HCT116 (cell line): Measurements from ENCODE around the gene ERBB4. TPM values are rescaled to one million over a fixed set of nuclear protein-coding genes. Genes with fewer than 3 reads are reported as not detected.

ENCODE experiments used
- ATAC-seq: fragments of 200-7000 bp; cut with Tn5 transposase; 2 replicates; pipeline ENCODE4 v1.9.1; 2020; ENCODE audit warnings: mild to moderate bottlenecking, moderate library complexity
- BruUV-seq: library from RNA; stranded (reverse); fragments of 400-500 nt; replicated peaks from 2 replicates; lab custom pipeline; 2021; lab: Mats Ljungman, UMichigan
- CTCF ChIA-PET: fragments of 300-600 bp; sonication (Branson Sonifier 250); formaldehyde crosslinking; loops from one replicate; lab custom pipeline; 2021; ENCODE audit warnings: antibody characterized with exemption; lab: Charles Lee
- POLR2A ChIA-PET: fragments of 300-600, 350-600 bp; sonication (Branson Sonifier 250); formaldehyde crosslinking; loops from one replicate; lab custom pipeline; 2021; ENCODE audit warnings: antibody characterized with exemption; lab: Charles Lee
- RAD21 ChIA-PET, 2 experiments: fragments of 300-600 bp; sonication (Branson Sonifier 250); formaldehyde crosslinking; loops; one replicate each; lab custom pipeline; 2023; ENCODE audit warnings: low total read pairs in 2 of 2; ENCODE audit not compliant: uncharacterized antibody in 2 of 2, unreplicated experiment in 2 of 2, low non-redundant PET in 1 of 2; lab: Charles Lee
- DNase-seq: peaks from one replicate; pipeline ENCODE4 v3.0.0-alpha.2; 2010; ENCODE audit warnings: low read depth, low spot score
- H2AFZ ChIP-seq: fragments of 200-600 bp; shearing (Covaris generic), sonication (generic); 2 replicates; pipeline ENCODE4 v1.6.1; 2017; ENCODE audit warnings: low read depth, mixed run types, mixed read lengths, antibody characterized with exemption, low read length; ENCODE audit not compliant: poor library complexity, severe bottlenecking
- H3K27ac ChIP-seq: 2 replicates; pipeline ENCODE4 v1.5.1; 2012; ENCODE audit warnings: low read depth, low read length
- H3K27me3 ChIP-seq: fragments of 200-600 bp; sonication (generic); 2 replicates; pipeline ENCODE4 v1.6.1; 2016; ENCODE audit warnings: mixed run types, low read length, mixed read lengths; ENCODE audit not compliant: insufficient read depth
- H3K36me3 ChIP-seq, 2 experiments: fragments of 200-500 bp in 1 of 2; fragments of 200-600 bp in 1 of 2; sonication (Bioruptor generic) in 1 of 2; sonication (generic) in 1 of 2; 2 replicates each; pipeline versions ENCODE4 v1.5.1 to v1.6.1; 2014 to 2016; ENCODE audit warnings: low read length in 2 of 2, inconsistent platforms in 1 of 2, mixed read lengths in 1 of 2, mixed run types in 1 of 2; ENCODE audit not compliant: insufficient read depth in 2 of 2, control insufficient read depth in 1 of 2
- H3K4me1 ChIP-seq, 2 experiments: fragments of 200-600 bp in 1 of 2; sonication (generic) in 1 of 2; 2 replicates each; pipeline versions ENCODE4 v1.5.1 to v1.6.1; 2012 to 2017; ENCODE audit warnings: low read length in 2 of 2, inconsistent platforms in 1 of 2, mild to moderate bottlenecking in 1 of 2, mixed read lengths in 1 of 2, mixed run types in 1 of 2, moderate library complexity in 1 of 2; ENCODE audit not compliant: insufficient read depth in 2 of 2, control insufficient read depth in 1 of 2
- H3K4me2 ChIP-seq: fragments of 200-600 bp; sonication (generic); 2 replicates; pipeline ENCODE4 v1.6.1; 2017; ENCODE audit warnings: mixed run types, low read length, mixed read lengths
- H3K4me3 ChIP-seq, 2 experiments: fragments of 200-600 bp in 1 of 2; sonication (generic) in 1 of 2; replicated peaks in 1 of 2; 2 replicates each; pipeline ENCODE4 v1.5.1; 2011 to 2016; ENCODE audit warnings: low read length in 2 of 2, control low read depth in 1 of 2, low read depth in 1 of 2, mild to moderate bottlenecking in 1 of 2, mixed read lengths in 1 of 2, mixed run types in 1 of 2
- H3K79me2 ChIP-seq: fragments of 200-600 bp; sonication (generic); 2 replicates; pipeline ENCODE4 v1.6.1; 2017; ENCODE audit warnings: mild to moderate bottlenecking, mixed run types, low read length, moderate library complexity, mixed read lengths; ENCODE audit not compliant: insufficient read depth
- H3K9ac ChIP-seq: fragments of 200-600 bp; sonication (generic); 2 replicates; pipeline ENCODE4 v1.6.1; 2016; ENCODE audit warnings: low read length, mixed read lengths
- H3K9me2 ChIP-seq: fragments of 200-600 bp; sonication (generic), shearing (Covaris generic); 2 replicates; pipeline ENCODE4 v1.6.1; 2017; ENCODE audit warnings: mixed run types, mild to moderate bottlenecking, moderate library complexity; ENCODE audit not compliant: insufficient read depth
- H3K9me3 ChIP-seq, 2 experiments: fragments of 200-500 bp in 1 of 2; fragments of 200-600 bp in 1 of 2; sonication (Bioruptor generic) in 1 of 2; sonication (generic) in 1 of 2; 2 replicates each; pipeline ENCODE4 v1.6.1; 2014 to 2017; ENCODE audit warnings: low read length in 2 of 2, mixed read lengths in 2 of 2, inconsistent platforms in 1 of 2, low read depth in 1 of 2, mild to moderate bottlenecking in 1 of 2, mixed run types in 1 of 2, moderate library complexity in 1 of 2; ENCODE audit not compliant: control insufficient read depth in 1 of 2, insufficient read depth in 1 of 2
- H4K20me1 ChIP-seq: fragments of 200-600 bp; sonication (generic), shearing (Covaris generic); 2 replicates; pipeline ENCODE4 v1.6.1; 2017; ENCODE audit warnings: mixed run types, mild to moderate bottlenecking, moderate library complexity; ENCODE audit not compliant: insufficient read depth
- CBX3 ChIP-seq: IDR thresholded peaks from 2 replicates; pipeline ENCODE4 v1.6.1; 2012; ENCODE audit warnings: low read depth
- CEBPB ChIP-seq: IDR thresholded peaks from 2 replicates; pipeline ENCODE4 v1.6.1; 2012; ENCODE audit warnings: low read depth
- EGR1 ChIP-seq: IDR thresholded peaks from 2 replicates; pipeline ENCODE4 v1.6.1; 2012; ENCODE audit warnings: low read depth
- ELF1 ChIP-seq: IDR thresholded peaks from 2 replicates; pipeline ENCODE4 v1.6.1; 2012; ENCODE audit warnings: low read depth, borderline replicate concordance
- EZH2 ChIP-seq: fragments of 200-600 bp; sonication (generic); IDR thresholded peaks from 2 replicates; pipeline ENCODE4 v1.6.1; 2017; ENCODE audit warnings: antibody characterized with exemption, mixed run types
- JUND ChIP-seq: IDR thresholded peaks from 2 replicates; pipeline ENCODE4 v1.6.1; 2012
- POLR2A ChIP-seq: IDR thresholded peaks from 2 replicates; pipeline ENCODE4 v1.7.0; 2011; ENCODE audit warnings: borderline replicate concordance; ENCODE audit not compliant: insufficient read depth, insufficient read length; ENCODE audit errors: extremely low read depth
- POLR2AphosphoS5 ChIP-seq: IDR thresholded peaks from 2 replicates; pipeline ENCODE4 v1.6.1; 2011; ENCODE audit warnings: mild to moderate bottlenecking, low read depth, low read length, moderate library complexity
- RAD21 ChIP-seq: IDR thresholded peaks from 2 replicates; pipeline ENCODE4 v1.6.1; 2012; ENCODE audit warnings: low read depth, mild to moderate bottlenecking
- SIN3A ChIP-seq: IDR thresholded peaks from 2 replicates; pipeline ENCODE4 v1.6.1; 2012; ENCODE audit warnings: low read depth
- SP1 ChIP-seq: IDR thresholded peaks from 2 replicates; pipeline ENCODE4 v1.6.1; 2012; ENCODE audit warnings: low read depth
- SRF ChIP-seq: IDR thresholded peaks from 2 replicates; pipeline ENCODE4 v1.6.1; 2012; ENCODE audit warnings: low read depth
- TCF7L2 ChIP-seq: IDR thresholded peaks from 2 replicates; pipeline ENCODE4 v1.7.0; 2011; ENCODE audit warnings: borderline replicate concordance, inconsistent platforms; ENCODE audit not compliant: insufficient read depth, insufficient read length; ENCODE audit errors: extremely low read depth
- YY1 ChIP-seq: IDR thresholded peaks from 2 replicates; pipeline ENCODE4 v1.6.1; 2011; ENCODE audit warnings: low read length, low read depth, moderate library complexity, mild to moderate bottlenecking; ENCODE audit not compliant: insufficient replicate concordance; ENCODE audit errors: extremely low read depth
- ZFX ChIP-seq: fragments of 450-650 bp; IDR thresholded peaks from 2 replicates; pipeline ENCODE4 v1.6.1; 2017
- ZNF274 ChIP-seq: fragments of 200-500 bp; sonication (Bioruptor generic); IDR thresholded peaks from 2 replicates; pipeline ENCODE4 v1.6.1; 2014; ENCODE audit warnings: mild to moderate bottlenecking, low read depth, low read length, inconsistent platforms
- intact Hi-C: fragments of 100-400 bp; cut with micrococcal nuclease; formaldehyde crosslinking; loops from 2 replicates; pipeline ENCODE4 v1.10.0; 2022
- total RNA-seq: library from RNA; stranded (reverse); gene quantifications from one replicate; pipeline ENCODE4 v1.2.1, GENCODE V29; 2021; ENCODE audit not compliant: unreplicated experiment
- TF ChIP-seq, protein P1 (sequence below): IDR thresholded peaks from 2 replicates; pipeline ENCODE4 v1.6.1; 2012
- TF ChIP-seq, protein P2 (sequence below): IDR thresholded peaks from 2 replicates; pipeline ENCODE4 v1.6.1; 2012; ENCODE audit warnings: low read depth
- TF ChIP-seq, protein P3 (sequence below): IDR thresholded peaks from 2 replicates; pipeline ENCODE4 v1.6.1; 2012

ERBB4 gene
- total RNA-seq, 1 experiment from 2014 or later, result 0.10 TPM

GRCh38 chr2:211766689-211767088, 771.9 kb downstream of the ERBB4 start:
- H2AFZ ChIP-seq, result no peak overlapping the region
- H3K4me1 ChIP-seq, result no peaks in the 10 kb centered on the region
- H3K36me3 ChIP-seq, result no peaks in the 10 kb centered on the region
- H3K79me2 ChIP-seq, result no peaks in the 10 kb centered on the region
- H3K9ac ChIP-seq, result no peak overlapping the region
- H3K9me3 ChIP-seq, result no peaks in the 10 kb centered on the region
- no peak overlapping the region for H3K4me2 ChIP-seq
- BruUV-seq, result no TSS peak
- intact Hi-C loops, result no loop called here
- H3K4me3 ChIP-seq, result no peak overlapping the region
- no peak overlapping the region for H3K27ac ChIP-seq
- no peak for DNase-seq
- ChIA-PET RAD21 (no interaction called here), POLR2A (no interaction called here), CTCF (no interaction called here)
- no peaks in the 10 kb centered on the region for H3K9me2 ChIP-seq
- TF ChIP-seq RAD21 (no peak), CEBPB (no peak), SIN3A (no peak), EZH2 (no peak), SRF (no peak), EGR1 (no peak), POLR2A (no peak), ZFX (no peak), CBX3 (no peak), POLR2AphosphoS5 (no peak), ELF1 (no peak), TCF7L2 (no peak), ZNF274 (no peak), JUND (no peak), YY1 (no peak), SP1 (no peak)
- TF ChIP-seq, protein P1, sequence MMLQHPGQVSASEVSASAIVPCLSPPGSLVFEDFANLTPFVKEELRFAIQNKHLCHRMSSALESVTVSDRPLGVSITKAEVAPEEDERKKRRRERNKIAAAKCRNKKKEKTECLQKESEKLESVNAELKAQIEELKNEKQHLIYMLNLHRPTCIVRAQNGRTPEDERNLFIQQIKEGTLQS, result no peak
- TF ChIP-seq, protein P2, sequence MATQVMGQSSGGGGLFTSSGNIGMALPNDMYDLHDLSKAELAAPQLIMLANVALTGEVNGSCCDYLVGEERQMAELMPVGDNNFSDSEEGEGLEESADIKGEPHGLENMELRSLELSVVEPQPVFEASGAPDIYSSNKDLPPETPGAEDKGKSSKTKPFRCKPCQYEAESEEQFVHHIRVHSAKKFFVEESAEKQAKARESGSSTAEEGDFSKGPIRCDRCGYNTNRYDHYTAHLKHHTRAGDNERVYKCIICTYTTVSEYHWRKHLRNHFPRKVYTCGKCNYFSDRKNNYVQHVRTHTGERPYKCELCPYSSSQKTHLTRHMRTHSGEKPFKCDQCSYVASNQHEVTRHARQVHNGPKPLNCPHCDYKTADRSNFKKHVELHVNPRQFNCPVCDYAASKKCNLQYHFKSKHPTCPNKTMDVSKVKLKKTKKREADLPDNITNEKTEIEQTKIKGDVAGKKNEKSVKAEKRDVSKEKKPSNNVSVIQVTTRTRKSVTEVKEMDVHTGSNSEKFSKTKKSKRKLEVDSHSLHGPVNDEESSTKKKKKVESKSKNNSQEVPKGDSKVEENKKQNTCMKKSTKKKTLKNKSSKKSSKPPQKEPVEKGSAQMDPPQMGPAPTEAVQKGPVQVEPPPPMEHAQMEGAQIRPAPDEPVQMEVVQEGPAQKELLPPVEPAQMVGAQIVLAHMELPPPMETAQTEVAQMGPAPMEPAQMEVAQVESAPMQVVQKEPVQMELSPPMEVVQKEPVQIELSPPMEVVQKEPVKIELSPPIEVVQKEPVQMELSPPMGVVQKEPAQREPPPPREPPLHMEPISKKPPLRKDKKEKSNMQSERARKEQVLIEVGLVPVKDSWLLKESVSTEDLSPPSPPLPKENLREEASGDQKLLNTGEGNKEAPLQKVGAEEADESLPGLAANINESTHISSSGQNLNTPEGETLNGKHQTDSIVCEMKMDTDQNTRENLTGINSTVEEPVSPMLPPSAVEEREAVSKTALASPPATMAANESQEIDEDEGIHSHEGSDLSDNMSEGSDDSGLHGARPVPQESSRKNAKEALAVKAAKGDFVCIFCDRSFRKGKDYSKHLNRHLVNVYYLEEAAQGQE, result no peak
- TF ChIP-seq, protein P3, sequence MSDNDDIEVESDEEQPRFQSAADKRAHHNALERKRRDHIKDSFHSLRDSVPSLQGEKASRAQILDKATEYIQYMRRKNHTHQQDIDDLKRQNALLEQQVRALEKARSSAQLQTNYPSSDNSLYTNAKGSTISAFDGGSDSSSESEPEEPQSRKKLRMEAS, result no peak
- no peaks in the 10 kb centered on the region for H3K27me3 ChIP-seq
- H4K20me1 ChIP-seq, result no peaks in the 10 kb centered on the region
- ATAC-seq, result no peak
